IMR-90 (cell line): Measurements from ENCODE around the gene SOX12. TPM values are rescaled to one million over a fixed set of nuclear protein-coding genes. Genes with fewer than 3 reads are reported as not detected.

ENCODE experiments used
- ATAC-seq: fragments of 200-7000 bp; cut with Tn5 transposase; 2 replicates; pipeline ENCODE4 v1.9.1; 2020; ENCODE audit warnings: low read depth, mild to moderate bottlenecking, moderate library complexity
- BruUV-seq: library from RNA; stranded (reverse); fragments of 400-500 nt; replicated peaks from 2 replicates; lab custom pipeline; 2021; lab: Mats Ljungman, UMichigan
- CTCF ChIA-PET: fragments of 300-600 bp; formaldehyde crosslinking; extraction: SDS; loops from one replicate; lab custom pipeline; 2021; ENCODE audit warnings: antibody characterized with exemption; lab: Yijun Ruan, JAX
- POLR2A ChIA-PET: fragments of 300-600 bp; sonication (Branson Sonifier 250); formaldehyde crosslinking; loops from one replicate; lab custom pipeline; 2022; ENCODE audit warnings: antibody characterized with exemption; ENCODE audit not compliant: unreplicated experiment; lab: Charles Lee
- DNase-seq: peaks from one replicate; pipeline ENCODE4 v3.0.0; 2013
- H2AFZ ChIP-seq: replicated peaks from 2 replicates; pipeline ENCODE3; 2013; ENCODE audit warnings: low read length, mild to moderate bottlenecking; ENCODE audit not compliant: poor library complexity
- H2AK5ac ChIP-seq: 2 replicates; pipeline ENCODE4 v1.6.1; 2013; ENCODE audit warnings: low read depth, low read length, inconsistent platforms
- H2AK9ac ChIP-seq: replicated peaks from 2 replicates; pipeline ENCODE3; 2013; ENCODE audit warnings: mild to moderate bottlenecking, low read depth, low read length, moderate library complexity; ENCODE audit not compliant: poor library complexity
- H2BK120ac ChIP-seq: 2 replicates; pipeline ENCODE4 v1.6.1; 2013; ENCODE audit warnings: low read depth, low read length, inconsistent platforms
- H2BK15ac ChIP-seq: 3 replicates; pipeline ENCODE4 v1.6.1; 2013; ENCODE audit warnings: low read depth, low read length, inconsistent platforms
- H2BK20ac ChIP-seq: 2 replicates; pipeline ENCODE4 v1.6.1; 2013; ENCODE audit warnings: low read depth, mild to moderate bottlenecking, inconsistent platforms, low read length, moderate library complexity
- H2BK5ac ChIP-seq: 2 replicates; pipeline ENCODE4 v1.6.1; 2013; ENCODE audit warnings: mild to moderate bottlenecking, low read depth, low read length, inconsistent platforms; ENCODE audit not compliant: poor library complexity, severe bottlenecking
- H3K14ac ChIP-seq: replicated peaks from 2 replicates; pipeline ENCODE4 v1.6.1; 2013; ENCODE audit warnings: low read depth, low read length, inconsistent platforms
- H3K18ac ChIP-seq: 2 replicates; pipeline ENCODE4 v1.6.1; 2013; ENCODE audit warnings: low read depth, low read length, control low read depth
- H3K23ac ChIP-seq: 2 replicates; pipeline ENCODE4 v1.6.1; 2013; ENCODE audit warnings: low read depth, low read length, inconsistent platforms
- H3K27ac ChIP-seq: 2 replicates; pipeline ENCODE4 v1.5.1; 2013; ENCODE audit warnings: mild to moderate bottlenecking, control low read depth, low read length; ENCODE audit not compliant: insufficient read depth
- H3K27me3 ChIP-seq: 2 replicates; pipeline ENCODE4 v1.6.1; 2013; ENCODE audit warnings: low read length; ENCODE audit not compliant: control insufficient read depth, insufficient read depth
- H3K36me3 ChIP-seq: 2 replicates; pipeline ENCODE4 v1.6.1; 2013; ENCODE audit warnings: low read length, mixed read lengths; ENCODE audit not compliant: control insufficient read depth, insufficient read depth
- H3K4ac ChIP-seq: 2 replicates; pipeline ENCODE4 v1.6.1; 2013; ENCODE audit warnings: low read depth, low read length, inconsistent platforms
- H3K4me1 ChIP-seq: 2 replicates; pipeline ENCODE4 v1.6.1; 2013; ENCODE audit warnings: low read length, mixed read lengths; ENCODE audit not compliant: control insufficient read depth, insufficient read depth
- H3K4me2 ChIP-seq: 2 replicates; pipeline ENCODE4 v1.6.1; 2013; ENCODE audit warnings: low read depth, mild to moderate bottlenecking, control low read depth, low read length, moderate library complexity
- H3K4me3 ChIP-seq: 2 replicates; pipeline ENCODE4 v1.5.1; 2013; ENCODE audit warnings: low read depth, mild to moderate bottlenecking, control low read depth, low read length, moderate library complexity; ENCODE audit not compliant: insufficient read depth
- H3K56ac ChIP-seq: 2 replicates; pipeline ENCODE4 v1.6.1; 2013; ENCODE audit warnings: low read length, inconsistent platforms; ENCODE audit not compliant: insufficient read depth; ENCODE audit errors: extremely low read depth
- H3K79me1 ChIP-seq, 2 experiments: 2 replicates each; pipeline ENCODE4 v1.6.1; 2013; ENCODE audit warnings: low read length in 2 of 2, inconsistent platforms in 1 of 2, low read depth in 1 of 2
- H3K9ac ChIP-seq: 2 replicates; pipeline ENCODE4 v1.6.1; 2013; ENCODE audit warnings: low read depth, low read length, control low read depth
- H3K9me1 ChIP-seq: 2 replicates; pipeline ENCODE4 v1.6.1; 2013; ENCODE audit warnings: low read length, inconsistent platforms; ENCODE audit not compliant: insufficient read depth
- H3K9me3 ChIP-seq: 2 replicates; pipeline ENCODE4 v1.6.1; 2013; ENCODE audit warnings: low read length; ENCODE audit not compliant: control insufficient read depth, insufficient read depth
- H4K20me1 ChIP-seq: 2 replicates; pipeline ENCODE4 v1.6.1; 2013; ENCODE audit warnings: low read length, inconsistent platforms; ENCODE audit not compliant: insufficient read depth
- H4K5ac ChIP-seq: 2 replicates; pipeline ENCODE4 v1.6.1; 2013; ENCODE audit warnings: mild to moderate bottlenecking, low read depth, low read length, control low read depth
- H4K8ac ChIP-seq, 2 experiments: 2 replicates each; pipeline ENCODE4 v1.6.1; 2013; ENCODE audit warnings: low read depth in 2 of 2, low read length in 2 of 2, control low read depth in 1 of 2, inconsistent platforms in 1 of 2
- H4K91ac ChIP-seq: 2 replicates; pipeline ENCODE4 v1.6.1; 2013; ENCODE audit warnings: low read depth, low read length, inconsistent platforms; ENCODE audit not compliant: insufficient read depth
- BHLHE40 ChIP-seq: fragments of 150-350 bp; IDR thresholded peaks from 2 replicates; pipeline ENCODE4 v1.6.1; 2016; ENCODE audit warnings: mild to moderate bottlenecking, low read depth, low read length
- CEBPB ChIP-seq: IDR thresholded peaks from 2 replicates; pipeline ENCODE4 v1.6.1; 2012; ENCODE audit warnings: low read depth, low read length, improper control_type of control experiment
- FOS ChIP-seq: fragments of 150-350 bp; IDR thresholded peaks from 2 replicates; pipeline ENCODE4 v1.6.1; 2016; ENCODE audit warnings: low read depth, low read length
- MAFK ChIP-seq: IDR thresholded peaks from 2 replicates; pipeline ENCODE4 v1.6.1; 2012; ENCODE audit warnings: low read depth, low read length, improper control_type of control experiment
- MAZ ChIP-seq: IDR thresholded peaks from 2 replicates; pipeline ENCODE4 v1.6.1; 2012; ENCODE audit warnings: low read depth, mild to moderate bottlenecking, low read length, improper control_type of control experiment, moderate library complexity, borderline replicate concordance
- NFE2L2 ChIP-seq: fragments of 150-350 bp; IDR thresholded peaks from 2 replicates; pipeline ENCODE4 v1.6.1; 2016; ENCODE audit warnings: low read depth, mild to moderate bottlenecking, low read length
- RCOR1 ChIP-seq: IDR thresholded peaks from 2 replicates; pipeline ENCODE4 v1.6.1; 2012; ENCODE audit warnings: mild to moderate bottlenecking, low read length, improper control_type of control experiment; ENCODE audit not compliant: insufficient replicate concordance
- RFX5 ChIP-seq: IDR thresholded peaks from 2 replicates; pipeline ENCODE4 v1.8.0; 2012; ENCODE audit warnings: low read depth, mild to moderate bottlenecking, low read length, moderate library complexity
- WGBS, 2 experiments: methylation state at CpG; one replicate each; pipeline versions ENCODE4 v1.1.5 to v1.1.7; 2013; ENCODE audit warnings: missing lambda C conversion rate in 2 of 2; ENCODE audit not compliant: insufficient read length in 1 of 2; ENCODE audit errors: extremely low coverage in 2 of 2; 5-methylcytosine and 5-hydroxymethylcytosine counted together
- dilution Hi-C: fragments of 300-500 bp; cut with HindIII; formaldehyde crosslinking; loops from one replicate; pipeline ENCODE4 v1.14.3; 2018; ENCODE audit warnings: low sequenced_read_pairs; ENCODE audit not compliant: unreplicated experiment
- in situ Hi-C: fragments of 300-500 bp; cut with MboI; formaldehyde crosslinking; loops from 3 replicates; pipeline ENCODE4 v1.14.3; 2019; ENCODE audit warnings: low sequenced_read_pairs, inconsistent platforms, mixed read lengths
- intact Hi-C: fragments of 100-400 bp; cut with micrococcal nuclease; formaldehyde crosslinking; loops from 2 replicates; pipeline ENCODE4 v1.10.0; 2022
- polyA plus RNA-seq, 3 experiments: library from polyadenylated mRNA; depleted of rRNA; stranded (reverse); fragments of >200 nt; gene quantifications; 2 replicates each; pipeline ENCODE4 v1.2.3, GENCODE V29; 2012; ENCODE audit warnings: low replicate concordance in 1 of 3
- total RNA-seq: library from RNA; depleted of rRNA; stranded (reverse); fragments of >200 nt; gene quantifications from 2 replicates; pipeline ENCODE4 v1.2.3, GENCODE V29; 2012

SOX12 gene
- total and polyA plus RNA-seq, 2 of the 4 experiments (the other 2 are of a cell fraction) = 1.1 to 6.2 TPM

DNA sequence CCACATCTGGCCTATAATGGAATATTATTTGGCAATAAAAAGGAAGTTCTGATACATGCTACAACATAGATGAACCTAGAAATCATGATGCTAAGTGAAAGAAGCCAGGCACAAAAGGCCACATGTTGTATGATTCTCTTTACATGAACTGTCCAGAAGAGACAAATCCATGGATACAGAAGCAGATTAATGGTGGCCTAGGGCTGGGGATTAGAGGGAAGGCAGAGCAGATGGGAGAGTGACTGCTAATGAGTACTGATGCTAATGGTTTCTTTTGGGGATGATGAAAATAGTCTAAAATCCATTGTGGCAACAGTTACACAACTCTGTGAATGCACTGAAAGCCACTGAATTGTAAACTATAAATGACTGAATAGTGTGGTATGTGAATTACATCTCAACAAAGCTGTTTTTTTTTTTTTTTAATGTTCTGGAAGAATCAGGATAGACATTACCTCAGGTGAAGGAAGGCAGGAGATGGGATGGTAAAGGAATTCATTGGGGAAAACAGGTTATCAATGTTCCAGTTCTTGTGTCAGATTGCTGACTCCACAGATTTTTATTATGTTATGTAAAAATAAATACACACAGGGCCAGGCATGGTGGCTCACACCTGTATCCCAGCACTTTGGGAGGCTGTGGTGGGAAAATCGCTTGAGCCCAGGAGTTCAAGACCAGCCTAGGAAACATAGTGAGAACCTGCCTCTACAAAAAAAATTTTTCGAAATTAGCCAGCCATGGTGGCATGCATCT is 8.9 kb upstream of the SOX12 start:
- H3K27me3 ChIP-seq = no peaks in the 10 kb centered on the region
- in situ Hi-C loops (no loop called here), dilution Hi-C loops (no loop called here), intact Hi-C loops (no loop called here)
- no CpG with 5 or more reads among the region's 2 CpGs for WGBS, 2 experiments
- H3K27ac ChIP-seq = peak overlapping the region; percentile 67; the same call in 1 of the 2 replicates
- H3K23ac ChIP-seq = peak overlapping the region; percentile 13; the same call in 1 of the 2 replicates
- peak overlapping the region in 1 of 2 experiments; percentile 64; a peak in 2 of 4 replicates for H4K8ac ChIP-seq
- peak overlapping the region; percentile 63 for H3K14ac ChIP-seq
- no peak overlapping the region for H3K9ac ChIP-seq
- H2BK120ac ChIP-seq = peak overlapping the region; percentile 76
- no peak overlapping the region for H4K5ac ChIP-seq
- peaks cover 11% of the 10 kb centered on the region for H3K4me1 ChIP-seq
- no peak overlapping the region for H2AK9ac ChIP-seq
- peaks cover 2% of the 10 kb centered on the region; the same call in 1 of the 2 replicates for H3K9me3 ChIP-seq
- peak overlapping the region; percentile 85 for H3K4ac ChIP-seq
- H2AK5ac ChIP-seq = peak overlapping the region; percentile 93
- peak; percentile 84 for ATAC-seq
- H2AFZ ChIP-seq = no peak overlapping the region
- no peak overlapping the region for H3K4me3 ChIP-seq
- H3K56ac ChIP-seq = peak overlapping the region; percentile 29; the same call in 1 of the 2 replicates
- ChIA-PET POLR2A (interaction anchor here (0.6 kb wide), 1 partner anchor 14 kb away, joined by 3 read pairs; no protein-coding TSS in a partner anchor), CTCF (no interaction called here)
- H2BK15ac ChIP-seq = peak overlapping the region; percentile 98; the same call in 2 of the 3 replicates
- peak overlapping the region; percentile 82 for H3K18ac ChIP-seq
- no peaks in the 10 kb centered on the region for H4K20me1 ChIP-seq
- H2BK20ac ChIP-seq = peak overlapping the region; percentile 83
- H4K91ac ChIP-seq = peak overlapping the region; percentile 81
- H3K4me2 ChIP-seq = peak overlapping the region; percentile 52; the same call in 1 of the 2 replicates
- H3K9me1 ChIP-seq = no peaks in the 10 kb centered on the region
- no TSS peak for BruUV-seq
- H3K79me1 ChIP-seq = no peaks in the 10 kb centered on the region
- DNase-seq = peak; percentile 88
- H2BK5ac ChIP-seq = peak overlapping the region; percentile 98
- H3K36me3 ChIP-seq = no peaks in the 10 kb centered on the region
- TF ChIP-seq RCOR1 = peak; percentile 49
- peak; percentile 64; the same call in 1 of the 2 replicates for TF ChIP-seq FOS
- TF ChIP-seq BHLHE40 = peak; percentile 47
- TF ChIP-seq MAZ = no peak
- TF ChIP-seq MAFK = peak; percentile 93
- TF ChIP-seq CEBPB = peak; percentile 97
- no peak for TF ChIP-seq NFE2L2
- TF ChIP-seq RFX5 = no peak
